ENCODE measurements around the gene STK25.
A peak's percentile ranks its signal among the peaks of the same experiment; 100 is the strongest.

Gene STK25

GRCh38 chr2:241508240-241509154 lies at the start of gene STK25:
STK25 (minus strand) TSS chr2:241508584; CDS start chr2:241508035, 549 bp downstream.
- ChIA-PET CTCF (interaction anchor here (1.4 kb wide), 1 partner anchor 90 kb away, joined by 6 read pairs; no protein-coding TSS in a partner anchor), POLR2A (ENCODE audit: low non-redundant PET) (no interaction called here)
- H3K27ac ChIP-seq, result peak within 1 kb of the TSS; percentile 85
- DNase-seq (ENCODE audit: low spot score), result peak; percentile 97
- TF ChIP-seq CTCF (conservative IDR thresholded peaks at IDR 0.05; ENCODE audit: low read depth), result no peak

- POLR2A ChIA-PET (ENCODE audit: low non-redundant PET), result no interaction called here
- H3K27ac ChIP-seq, result no peak overlapping the region
- DNase-seq (ENCODE audit: low spot score), result no peak
- TF ChIP-seq CTCF (conservative IDR thresholded peaks at IDR 0.05; ENCODE audit: low read depth), result no peak
- CTCF ChIA-PET, result no interaction called here
These were observed 48.4 kb upstream of the STK25 start for GRCh38 chr2:241556746-241557145.

- ChIA-PET CTCF (no interaction called here), POLR2A (ENCODE audit: low non-redundant PET) (no interaction called here)
- no peak for DNase-seq (ENCODE audit: low spot score)
- H3K27ac ChIP-seq, result peak overlapping the region; percentile 63
- no peak for TF ChIP-seq CTCF (conservative IDR thresholded peaks at IDR 0.05; ENCODE audit: low read depth)
These were observed 47.3 kb upstream of the STK25 start for GRCh38 chr2:241555711-241556110.

GRCh38 chr2:241554610-241555322 lies 46.4 kb upstream of the STK25 start:
- ChIA-PET POLR2A (ENCODE audit: low non-redundant PET) (no interaction called here), CTCF (interaction anchor here (0.6 kb wide), 1 partner anchor 104 kb away, joined by 3 read pairs; no protein-coding TSS in a partner anchor)
- peak overlapping the region; percentile 63; the same call in 1 of the 2 replicates for H3K27ac ChIP-seq
- DNase-seq (ENCODE audit: low spot score), result no peak
- TF ChIP-seq CTCF (conservative IDR thresholded peaks at IDR 0.05; ENCODE audit: low read depth), result no peak

GRCh38 chr2:241553981-241554380 lies 45.6 kb upstream of the STK25 start:
- no peak for DNase-seq (ENCODE audit: low spot score)
- no peak for TF ChIP-seq CTCF (conservative IDR thresholded peaks at IDR 0.05; ENCODE audit: low read depth)
- POLR2A ChIA-PET (ENCODE audit: low non-redundant PET), result interaction anchor here (0.6 kb wide), 1 partner anchor 8 kb away, joined by 3 read pairs; no protein-coding TSS in a partner anchor
- CTCF ChIA-PET, result no interaction called here
- H3K27ac ChIP-seq, result no peak overlapping the region

- DNase-seq (ENCODE audit: low spot score), result no peak
- ChIA-PET CTCF (no interaction called here), POLR2A (ENCODE audit: low non-redundant PET) (interaction anchor here (0.6 kb wide), 1 partner anchor 9 kb away, joined by 3 read pairs; no protein-coding TSS in a partner anchor)
- no peak overlapping the region for H3K27ac ChIP-seq
- no peak for TF ChIP-seq CTCF (conservative IDR thresholded peaks at IDR 0.05; ENCODE audit: low read depth)
These were observed 45.1 kb upstream of the STK25 start for GRCh38 chr2:241553512-241553830.

All from RWPE1 (cell line).